ENCODE measurements around the gene ROBO1.
"Not testable (repeated sequence)": the region's sequence is repeated elsewhere in the genome, so short reads cannot be mapped to it uniquely, and the experiment has no call there.

The ROBO1 gene

GRCh38 chr3:79314544-79314943 is 453.3 kb downstream of the ROBO1 start:
- no peak for DNase-seq (ENCODE audit: low read depth in 2 of 2)

DNA sequence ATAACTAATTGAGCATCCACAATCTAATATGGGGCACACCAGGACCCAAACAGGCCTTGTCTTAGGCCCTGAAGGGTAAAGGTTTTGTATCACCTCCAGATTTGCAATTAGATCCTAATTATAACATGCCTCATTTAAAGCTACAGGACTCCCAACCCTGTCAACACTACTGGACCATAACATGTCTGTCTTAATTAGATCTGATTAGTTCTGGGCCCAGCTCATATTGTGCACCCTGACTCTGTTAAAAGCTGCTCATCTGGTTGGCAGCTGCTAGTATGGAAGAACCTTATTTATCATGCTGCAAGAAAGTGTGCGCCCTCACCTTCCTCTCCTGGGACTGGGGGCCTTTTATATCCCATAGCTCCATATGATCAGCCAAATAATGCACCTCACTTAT is 457.8 kb downstream of the ROBO1 start:
- DNase-seq (ENCODE audit: low read depth in 2 of 2), result no peak

GRCh38 chr3:79306934-79307570 is 460.7 kb downstream of the ROBO1 start:
- DNase-seq (ENCODE audit: low read depth in 2 of 2), result no peak

DNA sequence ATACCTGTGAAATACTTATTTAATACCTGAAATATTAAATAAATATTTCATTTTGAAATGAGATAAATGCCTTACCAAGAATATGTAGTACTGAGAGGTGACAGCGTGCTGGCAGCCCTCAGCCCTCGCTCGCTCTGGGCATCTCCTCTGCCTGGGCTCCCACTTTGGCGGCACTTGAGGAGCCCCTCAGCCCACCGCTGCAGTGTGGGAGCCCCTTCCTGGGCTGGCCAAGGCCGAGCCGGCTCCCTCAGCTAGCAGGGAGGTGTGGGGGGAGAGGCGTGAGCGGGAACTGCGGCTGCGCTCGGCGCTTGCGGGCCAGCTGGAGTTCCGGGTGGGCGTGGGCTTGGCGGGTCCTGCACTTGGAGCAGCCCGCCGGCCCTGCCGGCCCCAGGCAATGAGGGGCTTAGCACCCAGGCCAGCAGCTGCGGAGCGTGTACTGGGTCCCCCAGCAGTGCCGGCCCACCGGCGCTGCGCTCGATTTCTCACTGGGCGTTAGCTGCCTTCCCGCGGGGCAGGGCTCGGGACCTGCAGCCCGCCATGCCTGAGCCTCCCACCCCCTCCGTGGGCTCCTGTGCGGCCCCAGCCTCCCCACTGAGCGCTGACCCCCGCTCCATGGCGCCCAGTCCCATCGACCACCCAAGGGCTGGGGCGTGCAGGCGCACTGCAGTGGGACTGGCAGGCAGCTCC is 467.7 kb downstream of the ROBO1 start:
- not testable (repeated sequence) for DNase-seq (ENCODE audit: low read depth in 2 of 2)

GRCh38 chr3:79297245-79297960 is 470.4 kb downstream of the ROBO1 start:
- DNase-seq (ENCODE audit: low read depth in 2 of 2), result no peak

DNA sequence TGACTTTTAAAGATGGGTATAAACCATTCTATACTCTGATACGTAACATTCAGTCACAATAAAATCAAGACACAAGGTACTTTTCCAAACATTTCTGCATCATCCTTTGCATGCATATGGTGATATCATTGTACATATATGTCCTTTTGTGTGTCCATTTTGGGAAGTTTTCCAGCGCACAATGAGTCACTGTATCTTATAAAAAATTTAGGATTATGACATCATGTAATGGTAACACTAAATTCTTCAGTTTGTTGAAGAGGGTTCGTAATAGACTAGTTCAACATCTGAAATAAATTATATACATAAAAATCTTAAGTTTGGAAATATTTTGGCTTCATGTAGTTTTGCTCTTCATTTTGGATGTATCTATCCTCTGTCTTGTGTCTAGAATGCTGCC is 480.9 kb downstream of the ROBO1 start:
- DNase-seq (ENCODE audit: low read depth in 2 of 2), result no peak

- DNase-seq (ENCODE audit: low read depth in 2 of 2), result no peak
Measured at GRCh38 chr3:79285871-79286270, 481.9 kb downstream of the ROBO1 start.

DNA sequence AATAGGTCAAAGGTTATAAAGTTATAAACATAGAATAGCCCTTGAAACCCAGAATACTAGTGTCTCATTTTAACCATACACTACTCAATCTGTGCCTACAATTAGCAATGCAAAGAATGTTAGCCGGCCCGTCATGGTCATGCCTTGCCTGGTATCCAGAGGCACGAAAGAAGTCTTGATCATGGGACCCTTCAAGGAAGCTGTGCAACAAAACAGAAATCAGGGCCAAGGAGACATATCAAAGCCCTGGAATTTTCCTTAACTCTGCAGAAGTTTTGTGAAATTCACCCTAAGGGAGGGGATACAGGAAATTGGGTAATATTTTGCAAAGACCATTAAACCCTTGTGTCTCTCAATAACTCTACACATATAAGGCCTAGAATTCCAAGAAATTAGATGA is 482.4 kb downstream of the ROBO1 start:
- no peak for DNase-seq (ENCODE audit: low read depth in 2 of 2)

GRCh38 chr3:79284781-79285180 is 483.0 kb downstream of the ROBO1 start:
- DNase-seq (ENCODE audit: low read depth in 2 of 2), result no peak

DNA sequence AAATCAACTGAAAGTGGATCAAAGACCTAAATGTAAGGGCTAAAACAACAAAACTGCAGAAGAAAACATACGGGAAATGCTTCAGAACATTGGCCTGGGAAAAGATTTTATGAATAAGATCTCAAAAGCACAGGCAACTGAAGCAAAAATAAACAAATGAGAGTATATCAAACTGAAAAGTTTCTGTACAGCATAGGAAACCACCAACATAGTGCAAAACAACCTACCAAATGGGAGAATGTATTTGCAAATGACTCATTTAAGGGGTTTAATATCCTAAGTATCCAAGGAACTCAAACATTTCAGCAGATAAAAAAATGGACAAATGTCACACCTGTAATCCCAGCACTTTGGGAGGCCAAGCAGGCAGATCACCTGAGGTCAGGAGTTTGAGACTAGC is 489.1 kb downstream of the ROBO1 start:
- no peak for DNase-seq (ENCODE audit: low read depth in 2 of 2)

GRCh38 chr3:79268422-79268821 is 499.4 kb downstream of the ROBO1 start:
- DNase-seq (ENCODE audit: low read depth in 2 of 2), result no peak

DNA sequence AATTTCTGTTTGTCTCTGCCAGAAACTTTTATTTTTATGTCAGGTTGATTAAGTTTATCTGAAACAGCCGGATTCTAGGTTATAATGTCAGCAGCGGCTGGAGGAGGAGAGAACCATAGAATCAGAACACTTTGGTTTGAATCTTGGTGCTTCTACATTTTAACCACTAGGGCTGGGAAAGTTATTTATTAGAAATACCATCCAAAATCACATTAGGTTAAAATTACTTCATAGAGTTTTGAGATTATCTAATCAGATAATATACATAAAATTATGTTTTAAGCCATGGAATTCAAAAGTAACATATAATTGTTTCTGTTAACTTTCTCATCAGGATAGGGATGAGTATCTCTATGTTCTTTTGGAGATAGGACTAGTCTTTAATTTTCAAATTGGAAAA is 502.9 kb downstream of the ROBO1 start:
- no peak for DNase-seq (ENCODE audit: low read depth in 2 of 2)

DNA sequence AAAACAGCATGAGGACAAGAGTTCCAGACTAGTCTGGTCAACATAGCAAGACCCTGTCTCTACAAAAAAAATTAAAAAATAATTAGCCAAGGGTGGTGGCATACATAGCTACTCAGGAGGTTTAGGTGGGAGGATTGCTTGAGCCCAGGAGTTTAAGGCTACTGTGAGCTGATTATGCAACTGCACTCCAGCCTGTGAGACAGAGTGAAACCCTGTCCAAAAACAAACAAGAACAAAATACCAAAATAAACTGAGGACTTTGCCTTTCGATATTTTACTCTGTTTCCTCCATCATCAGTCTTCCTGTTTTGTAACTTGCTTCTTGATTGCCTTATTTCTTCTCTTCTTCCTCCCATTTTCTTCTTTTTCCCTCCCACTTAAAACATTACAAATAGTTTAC is 504.4 kb downstream of the ROBO1 start:
- no peak for DNase-seq (ENCODE audit: low read depth in 2 of 2)

DNA sequence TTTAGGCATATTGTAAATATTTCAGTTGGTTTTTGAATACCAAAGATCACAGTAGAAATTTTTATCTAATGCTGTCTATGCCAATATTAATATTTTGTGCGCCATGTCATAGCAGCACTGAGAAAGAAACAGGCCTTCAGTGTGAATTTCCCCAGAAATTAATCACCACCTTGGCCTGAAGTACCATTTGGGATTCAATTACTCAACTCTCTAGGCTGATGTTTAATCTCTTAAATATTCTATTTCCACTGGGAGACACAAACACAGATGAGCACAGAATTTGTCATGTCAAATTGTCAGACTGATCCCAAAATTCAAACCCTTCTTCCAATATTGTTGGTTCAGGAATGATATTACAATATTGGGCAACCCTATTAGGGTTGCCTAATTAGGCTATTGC is 509.3 kb downstream of the ROBO1 start:
- DNase-seq (ENCODE audit: low read depth in 2 of 2), result no peak

GRCh38 chr3:79257791-79258190 is 510.0 kb downstream of the ROBO1 start:
- no peak for DNase-seq (ENCODE audit: low read depth in 2 of 2)

- DNase-seq (ENCODE audit: low read depth in 2 of 2), result no peak
Measured at GRCh38 chr3:79255702-79256101, 512.1 kb downstream of the ROBO1 start.

GRCh38 chr3:79255292-79255691 is 512.5 kb downstream of the ROBO1 start:
- DNase-seq (ENCODE audit: low read depth in 2 of 2), result no peak

GRCh38 chr3:79253704-79254103 is 514.1 kb downstream of the ROBO1 start:
- no peak for DNase-seq (ENCODE audit: low read depth in 2 of 2)

- no peak for DNase-seq (ENCODE audit: low read depth in 2 of 2)
Measured at GRCh38 chr3:79253271-79253670, 514.5 kb downstream of the ROBO1 start.

- DNase-seq (ENCODE audit: low read depth in 2 of 2), result no peak
Measured at GRCh38 chr3:79250746-79251145, 517.1 kb downstream of the ROBO1 start.

DNA sequence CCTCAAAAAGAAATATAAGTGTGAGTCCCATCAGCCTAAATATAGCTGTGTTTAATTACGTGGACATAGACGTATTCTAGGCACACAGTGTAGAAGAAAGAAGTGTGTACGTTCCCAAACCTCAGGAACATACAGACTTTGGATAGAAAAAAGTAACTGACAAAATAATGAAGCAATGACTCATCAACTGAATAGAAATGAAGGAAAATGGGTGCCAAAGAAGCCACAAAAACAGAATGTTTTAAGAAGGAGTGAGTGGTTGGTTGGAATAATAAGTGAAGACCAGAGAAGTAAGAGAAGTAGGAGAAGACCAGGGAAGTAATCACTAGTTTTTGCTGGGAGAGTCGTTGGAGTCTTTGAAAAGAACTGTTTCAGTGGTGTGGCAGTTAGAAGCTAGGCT is 518.1 kb downstream of the ROBO1 start:
- DNase-seq (ENCODE audit: low read depth in 2 of 2), result no peak

DNA sequence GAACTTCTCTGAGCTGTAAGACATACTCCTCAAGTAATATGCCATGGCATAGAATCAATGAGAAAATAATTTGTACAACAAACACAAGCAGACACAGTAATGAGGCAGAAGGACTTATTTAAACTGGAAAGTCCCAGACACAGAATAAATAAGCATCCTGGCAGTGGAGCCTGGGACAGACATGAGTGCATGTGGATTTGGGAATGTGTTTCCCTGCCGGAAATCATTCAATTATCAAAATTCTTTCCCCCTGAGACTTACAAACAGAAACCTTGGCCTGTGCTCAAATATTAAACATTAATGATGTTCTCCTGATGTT is 520.1 kb downstream of the ROBO1 start:
- DNase-seq (ENCODE audit: low read depth in 2 of 2), result no peak
